Kidney (tissue), 14 donors: ENCODE measurements around the gene TMEM125. TPM values are rescaled to one million over a fixed set of nuclear protein-coding genes. Genes with fewer than 3 reads are reported as not detected.
A peak's percentile ranks its signal among the peaks of the same experiment; 100 is the strongest.

Experiments used
- DNase-seq, 5 donors: peaks; one replicate each; pipeline ENCODE4 v3.0.0-alpha.2; 2013 to 2020
- FAIRE-seq: peaks from 2 replicates; lab custom pipeline; 2012; peaks lifted over from hg19 to GRCh38; lab: Jason Lieb, UNC
- H3K27ac ChIP-seq, 2 donors: one replicate each; pipeline ENCODE4 v1.7.0; 2013; ENCODE audit warnings: low read depth in 2 of 2, low read length in 2 of 2, inconsistent platforms in 1 of 2
- H3K27me3 ChIP-seq: one replicate; pipeline ENCODE4 v1.7.1; 2013; ENCODE audit warnings: low read length, inconsistent platforms; ENCODE audit not compliant: control insufficient read depth, insufficient read depth
- H3K36me3 ChIP-seq, 3 donors: one replicate each; pipeline versions ENCODE4 v1.7.0 to v1.7.1; 2013; ENCODE audit warnings: low read length in 3 of 3, control low read depth in 1 of 3, inconsistent platforms in 1 of 3; ENCODE audit not compliant: insufficient read depth in 3 of 3, control insufficient read depth in 2 of 3
- H3K4me1 ChIP-seq, 3 donors: one replicate each; pipeline versions ENCODE4 v1.7.0 to v1.7.1; 2013; ENCODE audit warnings: low read length in 3 of 3, inconsistent platforms in 1 of 3, low read depth in 1 of 3; ENCODE audit not compliant: control insufficient read depth in 2 of 3, insufficient read depth in 2 of 3
- H3K4me3 ChIP-seq, 3 donors: one replicate each; pipeline versions ENCODE4 v1.7.0 to v1.8.1; 2013; ENCODE audit warnings: low read length in 3 of 3, control low read depth in 1 of 3, inconsistent platforms in 1 of 3
- H3K9ac ChIP-seq, 3 donors: one replicate each; pipeline versions ENCODE4 v1.7.0 to v1.7.1; 2013; ENCODE audit warnings: low read length in 3 of 3, control low read depth in 1 of 3, inconsistent platforms in 1 of 3
- H3K9me3 ChIP-seq, 3 donors: one replicate each; pipeline versions ENCODE4 v1.7.0 to v1.7.1; 2013; ENCODE audit warnings: low read length in 3 of 3, control low read depth in 1 of 3, inconsistent platforms in 1 of 3; ENCODE audit not compliant: control insufficient read depth in 2 of 3, insufficient read depth in 1 of 3
- intact Hi-C: fragments of 100-400 bp; cut with DNase I; formaldehyde crosslinking; loops from one replicate; pipeline ENCODE4 v1.11.1; 2022
- polyA plus RNA-seq: library from polyadenylated mRNA; stranded (reverse); fragments of 350-450 nt; fragmentation: Illumina TruSeq; extraction: RNeasy Lipid Tissue Mini Kit (QIAGEN cat#74804); gene quantifications from one replicate; pipeline ENCODE4 v1.2.3, GENCODE V29; 2014; ENCODE audit warnings: low read depth, low replicate concordance; ENCODE audit not compliant: insufficient read depth
- total RNA-seq: library from RNA; stranded (reverse); fragmentation: NEBNext Ultra II Directional; extraction: Animal tissue kit (Norgen Biotek cat#: 25700); gene quantifications from one replicate; pipeline ENCODE4 v1.2.1, GENCODE V29; 2021
- TF ChIP-seq, protein P1 (sequence below): IDR thresholded peaks from 3 replicates; pipeline ENCODE4 v1.5.1; 2012; ENCODE audit warnings: mild to moderate bottlenecking, moderate library complexity, borderline replicate concordance; ENCODE audit not compliant: insufficient read depth; ENCODE audit errors: extremely low read depth
- donor health status: control.
- donor health status: control.
- donor health status: control.
- donor health status: control.
- donor health status: control.
- donor health status: DM: yes; HTN: yes; CAD: no.
- donor health status: Normal renal cell carcinoma (clear cell type).

The TMEM125 gene
- total and polyA plus RNA-seq, 2 donors from 2014 or later, result 17.5 to 22.0 TPM

DNA sequence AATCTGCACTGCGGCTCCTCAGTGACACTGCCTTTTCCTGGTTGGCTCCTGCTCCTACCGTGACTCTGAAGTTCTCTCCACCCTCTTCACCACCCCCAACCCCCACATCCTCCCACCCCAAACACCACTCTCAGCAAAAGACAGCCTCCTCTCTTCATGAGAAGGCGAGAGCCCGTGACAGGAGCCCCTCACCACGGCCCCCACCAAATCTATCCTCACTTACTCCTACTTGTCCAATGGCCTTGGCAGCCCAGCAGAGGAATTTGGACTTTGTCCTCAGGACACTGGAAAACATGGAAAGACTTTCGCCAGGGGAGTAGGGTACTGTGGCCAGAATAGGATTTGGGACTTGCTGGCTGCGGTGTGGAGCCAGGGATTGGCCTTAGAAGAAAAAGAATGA is 6.9 kb downstream of the TMEM125 start:
- intact Hi-C loops, result no loop called here

DNA sequence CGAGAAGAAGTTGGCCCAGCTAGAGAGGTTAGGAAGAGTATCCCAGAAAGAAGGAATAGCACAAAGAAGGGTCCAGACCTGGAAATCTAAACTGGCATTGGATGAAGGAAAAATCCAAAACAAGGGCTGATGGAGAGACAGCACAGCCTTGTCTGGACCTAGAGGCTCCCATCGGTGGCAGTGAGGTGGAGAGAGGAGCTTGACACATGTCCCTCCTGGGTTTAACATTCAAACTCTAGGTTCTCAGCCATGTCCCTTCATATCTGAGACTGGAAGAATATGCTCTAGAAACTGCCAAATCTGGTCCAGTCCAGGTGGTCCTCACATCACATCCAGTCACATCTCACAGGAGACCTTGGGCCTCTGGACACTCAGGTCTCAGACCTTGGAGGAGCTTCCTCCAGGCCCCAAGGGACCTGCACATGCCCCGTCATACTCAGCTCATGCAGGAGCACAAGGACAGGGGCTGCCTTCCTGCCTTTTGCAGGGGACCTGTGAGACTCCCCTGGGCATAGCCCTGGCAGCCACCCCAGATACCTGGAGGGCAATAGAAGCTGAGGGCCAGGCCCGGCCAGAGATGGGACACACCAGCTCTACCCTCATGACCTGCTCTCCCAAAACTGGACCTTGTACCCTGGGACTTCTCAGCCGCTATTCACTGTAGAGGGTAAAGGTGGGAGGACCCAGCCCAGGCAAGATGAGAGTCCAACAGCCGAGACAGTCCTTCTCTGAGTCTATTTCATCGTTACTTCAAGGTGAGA is 7.5 kb downstream of the TMEM125 start:
- FAIRE-seq, result no peak
- no peaks in the 10 kb centered on the region for H3K9me3 ChIP-seq
- H3K27ac ChIP-seq, result no peak overlapping the region
- TF ChIP-seq, protein P1, sequence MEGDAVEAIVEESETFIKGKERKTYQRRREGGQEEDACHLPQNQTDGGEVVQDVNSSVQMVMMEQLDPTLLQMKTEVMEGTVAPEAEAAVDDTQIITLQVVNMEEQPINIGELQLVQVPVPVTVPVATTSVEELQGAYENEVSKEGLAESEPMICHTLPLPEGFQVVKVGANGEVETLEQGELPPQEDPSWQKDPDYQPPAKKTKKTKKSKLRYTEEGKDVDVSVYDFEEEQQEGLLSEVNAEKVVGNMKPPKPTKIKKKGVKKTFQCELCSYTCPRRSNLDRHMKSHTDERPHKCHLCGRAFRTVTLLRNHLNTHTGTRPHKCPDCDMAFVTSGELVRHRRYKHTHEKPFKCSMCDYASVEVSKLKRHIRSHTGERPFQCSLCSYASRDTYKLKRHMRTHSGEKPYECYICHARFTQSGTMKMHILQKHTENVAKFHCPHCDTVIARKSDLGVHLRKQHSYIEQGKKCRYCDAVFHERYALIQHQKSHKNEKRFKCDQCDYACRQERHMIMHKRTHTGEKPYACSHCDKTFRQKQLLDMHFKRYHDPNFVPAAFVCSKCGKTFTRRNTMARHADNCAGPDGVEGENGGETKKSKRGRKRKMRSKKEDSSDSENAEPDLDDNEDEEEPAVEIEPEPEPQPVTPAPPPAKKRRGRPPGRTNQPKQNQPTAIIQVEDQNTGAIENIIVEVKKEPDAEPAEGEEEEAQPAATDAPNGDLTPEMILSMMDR, result no peak
- no peaks in the 10 kb centered on the region for H3K27me3 ChIP-seq
- intact Hi-C loops, result no loop called here
- H3K9ac ChIP-seq, result no peak overlapping the region
- peaks cover 0 to 20% (median 18%) of the 10 kb centered on the region in 3 donors for H3K4me1 ChIP-seq
- peak in 1 of 5 donors; percentile 32 for DNase-seq
- H3K4me3 ChIP-seq, result no peak overlapping the region
- H3K36me3 ChIP-seq, result no peaks in the 10 kb centered on the region

More for the DNA sequence above, 6.9 kb downstream of the TMEM125 start:
- FAIRE-seq, result no peak
- no peak overlapping the region for H3K9ac ChIP-seq
- DNase-seq, result peak in 4 of 5 donors; percentile 63 to 82 (median 64)
- no peaks in the 10 kb centered on the region for H3K9me3 ChIP-seq
- H3K36me3 ChIP-seq, result no peaks in the 10 kb centered on the region
- H3K4me1 ChIP-seq, result peaks cover 0 to 20% (median 20%) of the 10 kb centered on the region in 3 donors
- no peaks in the 10 kb centered on the region for H3K27me3 ChIP-seq
- peak overlapping the region in 1 of 2 donors; percentile 60 for H3K27ac ChIP-seq
- H3K4me3 ChIP-seq, result no peak overlapping the region
- TF ChIP-seq, protein P1, result no peak

DNA sequence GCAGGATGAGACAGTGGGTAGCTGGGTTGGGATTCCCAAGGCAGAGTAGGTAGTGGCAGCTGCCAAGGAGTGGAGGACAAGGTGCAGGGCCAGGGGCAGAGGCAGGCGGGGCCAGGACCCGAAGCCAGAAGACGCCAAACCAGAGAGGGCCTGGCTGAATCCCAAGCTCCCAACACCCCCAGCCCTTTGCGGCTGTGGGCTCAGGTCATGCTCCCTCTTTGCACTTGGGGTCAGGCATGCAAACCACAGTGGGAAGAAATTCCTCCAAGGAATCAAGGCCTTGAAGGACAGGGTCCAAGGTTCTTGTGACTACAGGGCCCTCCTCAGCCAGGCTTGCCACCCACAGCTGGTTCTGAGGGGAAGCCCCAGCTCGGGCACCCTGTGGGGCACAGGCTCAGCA is 9.4 kb downstream of the TMEM125 start:
- Histone ChIP-seq H3K9me3 (no peaks in the 10 kb centered on the region), H3K27ac (peak overlapping the region in 1 of 2 donors; percentile 69), H3K36me3 (no peaks in the 10 kb centered on the region), H3K4me1 (peaks cover 0 to 24% (median 19%) of the 10 kb centered on the region in 3 donors), H3K27me3 (no peaks in the 10 kb centered on the region), H3K4me3 (no peak overlapping the region), H3K9ac (no peak overlapping the region)
- DNase-seq (peak in 1 of 5 donors; percentile 55), FAIRE-seq (no peak)
- TF ChIP-seq, protein P1, result no peak
- intact Hi-C loops, result no loop called here
